Epidermal melanocyte (primary cell): ENCODE data around the gene MDP1.
"Not testable (repeated sequence)": the region's sequence is repeated elsewhere in the genome, so short reads cannot be mapped to it uniquely, and the experiment has no call there.

Source experiments
- DNase-seq: peaks from one replicate; pipeline ENCODE4 v3.0.0; 2011; ENCODE audit warnings: low spot score; ENCODE audit not compliant: insufficient read length

Gene MDP1

DNA sequence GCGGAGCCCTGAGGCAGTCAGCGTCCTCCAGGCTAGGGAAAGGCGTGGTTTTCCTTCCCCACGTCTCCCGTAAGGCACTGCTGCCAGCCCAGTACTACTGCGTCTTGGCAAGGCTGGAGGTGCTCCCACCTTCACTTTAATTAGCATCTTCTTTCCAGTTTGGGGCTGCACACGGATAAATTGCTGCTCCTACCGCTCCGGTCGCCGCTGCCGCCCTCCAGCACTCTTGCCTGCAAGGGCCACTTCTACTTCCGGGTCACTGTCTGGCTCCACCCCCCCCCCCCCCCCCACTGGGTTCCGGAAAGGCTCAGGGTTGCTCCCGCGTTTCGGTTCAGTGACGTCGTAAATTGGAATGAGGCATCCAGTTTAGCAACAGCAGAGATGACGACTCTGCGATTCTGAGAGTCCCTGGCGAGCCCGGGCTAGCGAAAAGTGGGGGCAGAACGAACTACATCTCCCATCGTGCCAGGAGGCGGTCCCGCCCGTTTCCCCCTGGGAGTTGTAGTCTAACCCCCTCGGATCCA, 16.3 kb upstream of the MDP1 start, which contains the start of gene NEDD8:
TSS of gene NEDD8 (minus strand) at position 247 of the 524 bp plus-strand sequence. CDS start at position 147, 100 bp downstream.
- peak; percentile 82 for DNase-seq

DNA sequence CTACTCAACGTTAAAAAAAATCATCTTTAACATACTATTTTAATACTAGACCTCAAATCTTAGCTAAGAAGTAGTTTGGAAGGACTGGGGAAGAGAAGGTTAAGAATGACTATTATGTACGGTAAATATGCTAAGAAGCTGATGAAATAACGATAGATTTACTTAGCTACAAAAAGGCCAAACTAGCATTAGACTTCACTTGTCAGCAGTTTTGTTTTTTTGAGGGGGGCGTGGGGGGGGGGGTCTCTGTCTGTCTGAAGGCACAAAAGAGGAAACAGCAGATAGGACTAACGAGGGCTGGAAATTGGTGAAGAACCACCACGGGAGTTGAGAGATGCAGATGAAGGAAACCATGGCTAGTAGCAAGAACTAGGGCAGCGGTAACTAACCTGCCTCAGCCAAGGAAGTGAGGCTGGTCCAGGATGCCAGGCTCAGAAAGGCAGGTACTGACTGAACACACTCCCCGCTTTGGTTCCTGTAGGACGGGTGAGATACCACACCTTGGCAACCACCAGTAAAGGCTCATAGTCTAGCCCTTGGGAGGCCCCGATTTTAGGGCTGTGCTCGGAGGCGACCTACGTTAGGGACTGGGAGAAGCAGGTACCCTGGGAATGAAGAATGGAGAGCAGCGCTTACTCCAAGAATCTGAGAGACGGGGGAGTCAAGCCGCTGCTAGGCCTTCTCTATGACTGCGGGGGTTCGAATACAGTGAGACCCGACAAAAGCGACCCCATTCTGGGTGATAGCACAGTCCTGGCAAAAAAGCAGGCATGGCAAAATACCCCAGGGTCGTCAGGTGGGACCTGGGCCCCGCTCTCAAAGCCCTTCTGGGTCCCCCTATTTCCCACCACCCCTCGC, 15.6 kb upstream of the MDP1 start:
- DNase-seq, result no peak

DNA sequence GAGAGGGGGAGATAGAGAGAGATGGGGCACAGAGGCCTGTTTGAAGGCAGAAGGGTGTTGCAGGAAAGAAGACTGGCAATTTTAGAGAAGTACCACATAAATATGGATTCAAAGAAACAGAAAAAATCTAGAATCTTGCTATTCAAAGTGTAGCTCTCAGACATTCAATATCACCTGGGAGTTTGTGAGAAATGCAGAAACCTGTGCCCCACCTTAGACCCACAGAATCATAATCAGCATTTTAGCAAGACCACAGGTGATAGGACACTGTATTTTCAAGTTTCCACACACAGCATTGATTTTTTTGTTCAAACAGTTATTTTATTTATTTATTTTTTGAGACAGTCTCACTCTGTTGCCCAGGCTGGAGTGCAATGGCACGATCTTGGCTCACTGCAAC, 13.0 kb upstream of the MDP1 start:
- no peak for DNase-seq

DNA sequence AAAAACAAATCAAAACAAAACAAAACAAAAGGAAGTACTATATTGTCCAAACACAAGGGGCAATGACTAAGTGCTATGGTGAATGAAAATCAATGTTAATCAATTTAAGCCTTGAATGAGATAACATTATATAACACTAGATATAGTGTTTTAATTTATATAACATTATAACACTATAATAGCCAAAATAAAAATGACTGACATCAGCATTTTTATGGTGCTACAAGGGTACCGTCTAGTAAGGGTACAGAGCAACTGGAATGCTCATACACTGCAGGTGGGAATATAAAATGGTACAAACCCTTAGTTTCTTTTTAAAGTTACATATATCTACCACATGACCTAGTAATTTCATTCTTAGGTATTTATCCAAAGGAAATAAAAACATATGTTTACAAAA, 10.6 kb upstream of the MDP1 start:
- DNase-seq, result no peak

DNA sequence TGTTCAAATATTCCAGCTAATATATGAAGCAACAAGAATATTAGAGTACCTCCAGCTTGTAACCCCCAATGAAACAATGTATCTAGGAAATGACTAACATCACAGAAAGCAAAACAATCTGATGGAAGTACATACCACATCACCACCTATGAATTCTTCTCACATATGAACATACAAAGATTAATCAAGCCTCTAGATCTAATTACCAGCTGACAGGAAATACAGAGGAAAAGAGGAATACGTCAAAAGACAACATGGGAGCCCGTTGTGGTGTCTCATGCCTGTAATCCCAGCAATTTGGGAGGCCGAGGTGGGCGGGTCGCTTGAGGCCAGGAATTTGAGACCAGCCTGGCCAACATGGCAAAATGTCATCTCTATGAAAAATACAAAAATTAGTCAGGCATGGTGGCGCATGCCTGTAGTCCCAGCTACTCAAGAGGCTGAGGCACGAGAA, 8.8 kb upstream of the MDP1 start:
- DNase-seq, result no peak

GRCh38 chr14:24222987-24223386, 7.1 kb upstream of the MDP1 start:
- not testable (repeated sequence) for DNase-seq

DNA sequence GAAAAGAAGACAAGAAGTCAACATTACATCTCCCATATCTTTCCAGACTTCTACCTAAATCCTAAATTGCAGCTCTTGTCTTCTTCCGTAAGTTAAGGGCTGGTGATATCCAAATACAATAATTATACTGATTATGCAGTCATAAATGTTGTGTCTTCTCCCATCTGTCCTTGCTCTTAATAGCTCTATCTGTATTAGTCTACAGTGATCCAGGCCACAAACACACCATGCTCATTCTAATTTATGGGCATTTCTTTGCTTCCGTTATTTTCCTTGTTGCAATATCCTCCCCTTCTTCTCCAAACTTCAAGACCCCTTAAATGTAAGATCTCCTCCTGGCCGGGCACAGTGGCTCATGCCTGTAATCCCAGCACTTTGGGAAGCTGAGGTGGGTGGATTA, 3.7 kb upstream of the MDP1 start:
- no peak for DNase-seq

GRCh38 chr14:24219080-24219479, 3.2 kb upstream of the MDP1 start:
- DNase-seq, result no peak

DNA sequence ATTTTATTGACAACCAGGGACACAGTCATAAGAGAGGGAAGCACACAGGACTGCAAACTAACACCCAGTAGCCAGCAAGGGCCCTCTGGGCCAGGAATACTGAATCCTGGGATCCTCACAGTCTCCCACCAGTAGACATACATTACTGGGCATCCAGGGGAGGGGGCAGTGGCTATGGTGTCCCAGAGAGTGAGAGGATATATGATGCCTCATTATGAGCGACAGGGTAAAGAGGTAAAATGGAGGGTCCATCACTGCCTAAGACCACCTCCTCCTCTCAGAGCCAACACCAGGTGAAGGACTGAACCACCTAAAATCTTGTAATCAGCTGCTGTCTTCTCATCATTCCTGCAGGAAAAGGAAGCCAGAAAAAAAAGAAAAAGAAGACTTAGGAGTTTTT, 1.0 kb upstream of the MDP1 start:
- DNase-seq, result not testable (repeated sequence)

DNA sequence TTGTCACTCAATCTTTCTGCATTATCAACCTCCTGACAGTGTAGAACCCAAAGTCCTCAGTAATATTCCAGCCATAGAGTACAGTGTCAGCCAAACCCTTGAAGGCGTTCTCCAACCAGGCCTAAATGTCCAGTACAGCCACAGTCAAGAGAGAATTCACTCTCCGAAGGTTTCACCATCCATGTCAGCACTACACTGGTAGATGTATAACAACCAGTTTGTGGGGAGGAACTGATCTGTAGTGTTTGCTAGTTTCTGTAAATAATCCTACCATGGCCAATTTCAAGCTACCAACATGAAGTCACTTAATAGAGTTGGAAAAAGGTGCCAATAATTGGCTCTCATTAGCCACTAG, 456 bp upstream of the MDP1 start:
- DNase-seq, result no peak

GRCh38 chr14:24213866-24214662, 1.8 kb downstream of the MDP1 start:
- no peak for DNase-seq

DNA sequence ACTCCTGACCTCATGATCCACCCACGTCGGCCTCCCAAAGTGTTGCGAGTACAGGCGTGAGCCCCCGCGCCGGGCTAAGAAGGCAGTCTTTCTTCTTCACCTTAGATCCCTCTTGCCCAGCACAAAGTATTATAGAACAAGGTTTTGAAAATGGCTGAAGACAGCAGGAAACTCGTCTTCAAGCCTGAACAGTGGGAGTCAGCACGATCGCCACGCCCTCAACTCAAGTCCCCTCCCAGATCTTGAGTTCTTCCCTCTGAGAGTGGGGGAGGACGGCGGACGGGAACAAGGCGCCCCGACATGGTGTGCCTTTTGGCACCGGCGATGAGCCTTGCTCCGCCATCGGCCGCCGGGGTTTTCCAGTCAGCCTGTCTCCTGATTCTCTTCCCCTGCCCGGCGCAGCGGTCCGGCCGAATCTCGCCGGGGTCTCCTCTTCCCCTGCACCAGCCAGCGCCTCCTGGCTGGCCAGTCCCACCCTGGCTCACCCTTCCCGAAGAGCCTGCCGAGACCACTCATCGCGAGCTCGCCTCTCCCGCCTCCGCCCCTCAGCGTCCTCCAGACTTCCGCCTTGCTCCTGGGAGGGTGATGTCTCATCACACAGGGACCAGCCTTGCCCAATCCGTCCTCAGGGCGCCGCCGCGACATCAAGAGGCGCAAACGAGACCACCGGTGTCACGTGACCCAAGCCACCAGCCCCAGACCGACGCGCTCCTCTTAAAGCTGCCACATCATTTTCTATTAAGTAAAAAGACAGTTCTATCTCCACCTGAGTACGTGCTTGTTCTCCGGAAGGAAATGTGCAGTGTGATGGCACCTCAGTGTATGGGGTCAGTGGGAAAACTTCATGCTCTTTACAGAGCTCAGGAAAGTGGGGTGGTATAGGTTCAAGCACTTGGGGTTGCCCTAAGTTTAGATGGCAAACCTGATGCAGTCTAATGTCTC, 2.7 kb downstream of the MDP1 start, which contains the start of gene CHMP4A:
TSS of gene CHMP4A (minus strand) at position 565 of the 942 bp plus-strand sequence. CDS start at position 516, 49 bp downstream.
- peak; percentile 95 for DNase-seq

- no peak for DNase-seq
Measured at GRCh38 chr14:24211311-24211710, 4.6 kb downstream of the MDP1 start.

DNA sequence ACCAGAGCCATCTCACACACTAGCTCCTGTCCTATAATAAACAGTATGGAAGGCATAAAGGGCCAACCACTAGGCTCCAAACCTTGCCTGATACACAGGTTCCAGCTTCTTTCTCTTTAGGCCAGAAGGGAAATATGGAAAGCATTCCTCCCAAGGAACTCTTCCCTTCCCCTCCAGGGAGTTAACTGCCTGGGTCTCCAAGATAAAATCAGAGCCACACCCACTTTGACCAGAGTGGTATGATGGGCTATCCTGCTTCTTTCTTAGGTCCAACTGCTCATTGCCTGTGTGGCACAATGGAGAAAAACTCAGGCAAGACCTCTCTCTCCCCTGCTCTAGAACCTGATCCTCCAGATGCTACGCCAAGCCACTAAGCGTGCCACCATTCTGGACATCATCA, 8.2 kb downstream of the MDP1 start:
- DNase-seq, result no peak

DNA sequence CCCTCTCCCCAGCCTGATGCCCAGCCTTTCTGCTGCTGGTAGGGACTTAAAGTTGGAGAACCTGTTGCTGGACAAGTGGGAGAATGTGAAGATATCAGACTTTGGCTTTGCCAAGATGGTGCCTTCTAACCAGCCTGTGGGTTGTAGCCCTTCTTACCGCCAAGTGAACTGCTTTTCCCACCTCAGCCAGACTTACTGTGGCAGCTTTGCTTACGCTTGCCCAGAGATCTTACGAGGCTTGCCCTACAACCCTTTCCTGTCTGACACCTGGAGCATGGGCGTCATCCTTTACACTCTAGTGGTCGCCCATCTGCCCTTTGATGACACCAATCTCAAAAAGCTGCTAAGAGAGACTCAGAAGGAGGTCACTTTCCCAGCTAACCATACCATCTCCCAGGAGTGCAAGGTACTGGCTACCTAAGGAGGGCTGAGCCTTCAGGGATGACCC, 8.7 kb downstream of the MDP1 start:
- DNase-seq, result no peak

DNA sequence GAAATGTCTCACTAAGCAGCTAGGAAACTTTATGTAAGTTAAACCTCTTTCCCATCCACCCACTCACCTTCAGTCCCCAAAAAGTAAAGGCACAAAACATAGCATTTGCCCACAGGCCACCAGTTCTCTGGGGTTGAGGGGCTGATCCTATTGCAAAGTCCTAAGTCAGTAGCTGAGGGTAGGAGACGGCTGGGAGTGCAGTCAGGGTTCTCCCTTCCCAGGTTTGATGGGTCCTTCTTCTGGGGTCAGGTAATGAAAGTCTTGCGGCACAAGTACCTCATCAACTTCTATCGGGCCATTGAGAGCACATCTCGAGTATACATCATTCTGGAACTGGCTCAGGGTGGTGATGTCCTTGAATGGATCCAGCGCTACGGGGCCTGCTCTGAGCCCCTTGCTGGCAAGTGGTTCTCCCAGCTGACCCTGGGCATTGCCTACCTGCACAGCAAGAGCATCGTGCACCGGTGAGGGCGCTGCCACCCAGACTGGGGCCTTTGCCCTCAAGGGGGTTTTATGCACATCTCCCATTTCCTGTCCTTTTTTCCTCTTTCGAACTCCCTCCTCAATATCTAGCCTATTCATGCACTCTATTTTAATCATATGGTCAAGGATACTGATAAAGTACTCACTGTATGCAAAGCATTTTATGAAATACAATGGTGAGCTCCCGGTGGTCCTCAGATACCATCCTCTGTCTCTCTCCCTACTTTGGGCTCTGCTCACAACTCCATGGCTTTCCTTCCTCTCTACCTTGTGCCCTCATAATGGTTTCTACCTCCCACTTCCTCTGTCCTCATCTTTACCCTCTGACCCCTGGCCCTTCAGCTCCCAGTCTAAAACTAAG, 9.4 kb downstream of the MDP1 start:
- no peak for DNase-seq

DNA sequence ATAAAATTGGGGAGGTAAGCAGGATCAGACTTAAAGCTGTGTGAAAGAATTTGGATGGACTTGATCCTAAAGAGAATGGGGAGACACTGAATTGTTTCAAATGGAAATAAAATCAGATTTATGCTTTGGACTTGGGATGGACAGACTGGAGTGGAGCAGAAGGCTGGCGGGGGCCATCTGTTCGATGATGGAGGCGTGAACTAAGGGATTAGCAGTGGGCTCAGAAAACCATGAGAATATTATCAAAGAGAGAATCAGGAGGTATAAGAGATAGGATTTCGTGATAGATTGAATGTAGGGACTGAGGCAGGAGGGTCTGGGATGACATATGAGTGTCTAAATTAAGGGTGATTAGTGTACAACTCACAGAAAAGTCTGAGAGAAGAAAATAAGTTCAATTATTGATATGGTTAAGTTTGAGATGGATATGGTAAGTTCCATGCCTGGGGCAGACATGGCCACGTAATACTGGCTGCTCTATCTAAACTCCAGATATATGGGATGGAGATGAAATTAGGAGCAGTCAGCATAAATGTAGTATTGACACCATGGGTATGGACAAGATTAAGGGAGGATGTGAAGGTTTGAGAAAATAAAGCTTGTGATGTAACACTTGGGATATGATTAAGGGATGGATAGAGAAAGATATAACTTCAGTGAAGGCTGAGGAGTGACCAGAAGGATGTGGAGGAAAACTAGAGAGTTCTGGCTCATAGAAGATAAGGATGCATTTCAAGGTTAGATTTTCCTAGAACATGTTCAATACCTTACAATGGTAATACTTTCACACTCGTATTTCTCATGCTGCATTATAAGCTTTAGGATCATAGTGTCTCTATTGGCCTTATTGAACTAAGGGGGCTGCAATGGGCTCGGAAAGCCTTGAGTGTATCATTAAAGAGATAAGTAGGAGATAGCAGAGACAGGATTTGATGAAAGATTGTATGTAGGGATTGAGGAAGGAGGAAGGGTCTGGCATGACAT, 11.4 kb downstream of the MDP1 start:
- no peak for DNase-seq

DNA sequence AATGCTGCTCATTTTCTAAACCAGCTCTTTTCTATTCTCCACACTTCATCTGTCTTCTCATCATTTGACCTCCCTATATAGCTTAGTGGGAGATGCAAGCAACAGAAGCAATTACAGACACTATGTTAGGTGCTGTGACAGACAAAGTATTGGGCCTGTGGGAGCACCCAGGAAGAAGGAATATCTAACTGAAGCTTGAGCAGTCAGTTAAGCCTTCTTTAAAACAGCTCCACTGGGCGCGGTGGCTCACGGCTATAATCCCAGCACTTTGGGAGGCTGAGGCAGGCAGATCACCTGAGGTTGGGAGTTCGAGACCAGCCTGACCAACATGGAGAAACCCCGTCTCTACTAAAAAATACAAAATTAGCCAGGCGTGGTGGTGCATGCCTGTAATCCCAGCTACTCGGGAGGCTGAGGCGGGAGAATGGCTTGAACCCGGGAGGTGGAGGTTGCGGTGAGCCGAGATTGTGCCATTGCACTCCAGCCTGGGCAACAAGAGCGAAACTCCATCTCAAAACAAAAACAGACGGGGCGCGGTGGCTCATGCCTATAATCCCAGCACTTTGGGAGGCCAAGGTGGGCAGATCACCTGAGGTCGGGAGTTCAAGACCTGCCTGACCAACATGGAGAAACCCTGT, 12.5 kb downstream of the MDP1 start:
- DNase-seq, result not testable (repeated sequence)
